Heart left ventricle (tissue), 16 donors: Measurements from ENCODE around the gene CELF4. TPM values are rescaled to one million over a fixed set of nuclear protein-coding genes. Genes with fewer than 3 reads are reported as not detected.

Source experiments
- ATAC-seq, 4 donors: fragments of 200-7000 bp; cut with Tn5 transposase; one replicate each; pipeline ENCODE4 v1.9.1; 2020 to 2022; ENCODE audit warnings: moderate library complexity in 4 of 4, mild to moderate bottlenecking in 3 of 4, moderate number of reproducible peaks in 1 of 4
- DNase-seq, 5 donors: peaks; one replicate each; pipeline ENCODE4 v3.0.0-alpha.2; 2020
- H3K27ac ChIP-seq, 12 donors: fragments of 200-600 bp; sonication (generic) in 4 of 12; one replicate each; pipeline versions ENCODE4 v1.5.0 to v1.8.0; 2016 to 2022; ENCODE audit warnings: mild to moderate bottlenecking in 2 of 12
- H3K27me3 ChIP-seq, 9 donors: fragments of 200-600 bp; sonication (generic) in 2 of 9; one replicate each; pipeline versions ENCODE4 v1.5.1 to v1.8.0; 2016 to 2022; ENCODE audit warnings: mild to moderate bottlenecking in 3 of 9
- H3K36me3 ChIP-seq, 9 donors: fragments of 200-600 bp; sonication (generic) in 2 of 9; one replicate each; pipeline versions ENCODE4 v1.5.0 to v1.8.0; 2018 to 2022; ENCODE audit warnings: mild to moderate bottlenecking in 2 of 9
- H3K4me1 ChIP-seq, 12 donors: fragments of 200-600 bp; sonication (generic) in 4 of 12; one replicate each; pipeline versions ENCODE4 v1.5.0 to v1.8.0; 2016 to 2022; ENCODE audit warnings: mild to moderate bottlenecking in 3 of 12
- H3K4me3 ChIP-seq, 12 donors: fragments of 200-600 bp; sonication (generic) in 4 of 12; one replicate each; pipeline versions ENCODE4 v1.5.0 to v1.8.0; 2017 to 2022; ENCODE audit warnings: mild to moderate bottlenecking in 9 of 12, moderate library complexity in 4 of 12
- H3K9me3 ChIP-seq, 12 donors: fragments of 200-600 bp; sonication (generic) in 4 of 12; one replicate each; pipeline versions ENCODE4 v1.5.0 to v1.8.0; 2016 to 2022; ENCODE audit warnings: mild to moderate bottlenecking in 1 of 12
- CTCF ChIP-seq, 12 donors: fragments of 200-600 bp; sonication (generic) in 4 of 12; IDR thresholded peaks; one replicate each; pipeline versions ENCODE4 v1.5.0 to v1.8.0; 2018 to 2022; ENCODE audit warnings: antibody characterized with exemption in 12 of 12, mild to moderate bottlenecking in 5 of 12
- POLR2A ChIP-seq, 2 donors: fragments of 450-650 bp; IDR thresholded peaks; one replicate each; pipeline ENCODE4 v1.6.1; 2017; ENCODE audit warnings: antibody characterized with exemption in 2 of 2, mild to moderate bottlenecking in 2 of 2, moderate library complexity in 2 of 2
- WGBS, 4 donors: extraction: QIAGEN DNeasy Blood & Tissue Kit in 2 of 4; methylation state at CpG; one replicate each; pipeline versions ENCODE4 v1.1.5 to v1.1.7; 2013 to 2018; 5-methylcytosine and 5-hydroxymethylcytosine counted together
- intact Hi-C, 10 donors: fragments of 100-400 bp; cut with DNase I; formaldehyde crosslinking; loops; one replicate each; pipeline versions ENCODE4 v1.11.1 to v1.14.2; 2022
- polyA plus RNA-seq, 2 donors: library from polyadenylated mRNA; stranded (reverse); fragments of 200-250 nt; gene quantifications; one replicate each; pipeline ENCODE4 v1.2.3, GENCODE V29; 2013
- total RNA-seq, 9 donors: library from RNA; depleted of rRNA in 2 of 9; stranded (reverse); fragments of >200 nt in 2 of 9; fragmentation: NEBNext Ultra II Directional in 3 of 9; extraction: Animal tissue kit (Norgen Biotek cat#: 25700) in 3 of 9; gene quantifications; one replicate each; pipeline versions ENCODE4 v1.1.0 to v1.2.4, GENCODE V29; 2016 to 2023
- donor health status: ischemic (EF 13 %, LVEDD 7.1; RV severe dilation, severe dysfunction).
- donor health status: healthy with polysubstance abuse.
- donor health status: DM: no; HTN: yes; CAD: no.
- donor health status: DM: no; HTN: no; CAD: no.
- donor health status: ischemic (EF 25% LVEDD 6.9; RV normal size, moderate dysfunction).
- donor health status: ischemic (EF 25% LVEDD 5.7; RV mildly dilated, moderate dysfunction).
- donor health status: healthy.
- donor health status: DM: yes; HTN: yes; CAD: no.
- donor health status: ischemic (EF 35%, LVEDD 5.7; RV mildly dilated, moderate dysfunction).
- donor health status: nonischemic (EF 11% LVEDD 7.7; RV severe dilation, severe dysfunction).
- donor health status: DM: yes; HTN: yes; CAD: no.
- donor health status: PGD.
- donor health status: ischemic (EF 29% LVEDD 5.4; RV normal size, mild dysfunction).
- donor health status: nonischemic (EF 23%, LVEDD 6.1; RV moderate dilation, normal function).

Gene CELF4
- total and polyA plus RNA-seq, 11 donors = 0.11 to 0.67 (median 0.40) TPM; not detected in 3

- intact Hi-C loops = no loop called here
- no peak for TF ChIP-seq CTCF (IDR thresholded peaks at IDR 0.05)
- 77 to 85% (median 82%) methylated on average over 15 to 19 of the region's 19 CpGs for WGBS, 4 donors
- Histone ChIP-seq H3K4me3 (no peak overlapping the region), H3K4me1 (no peaks in the 10 kb centered on the region), H3K36me3 (no peaks in the 10 kb centered on the region), H3K9me3 (no peaks in the 10 kb centered on the region), H3K27ac (no peak overlapping the region), H3K27me3 (peaks cover 0 to 35% (median 3%) of the 10 kb centered on the region in 9 donors)
- DNase-seq (no peak), ATAC-seq (peak in 1 of 4 donors; percentile 6)
These were observed 19.9 kb downstream of the CELF4 start for GRCh38 chr18:37545461-37546271.

GRCh38 chr18:37544713-37545112 lies 20.9 kb downstream of the CELF4 start:
- ATAC-seq = peak in 2 of 4 donors; percentile 18 to 23
- Histone ChIP-seq H3K4me1 (no peaks in the 10 kb centered on the region), H3K27me3 (peaks cover 0 to 37% (median 3%) of the 10 kb centered on the region in 9 donors), H3K9me3 (no peaks in the 10 kb centered on the region), H3K27ac (no peak overlapping the region), H3K4me3 (no peak overlapping the region), H3K36me3 (no peaks in the 10 kb centered on the region)
- no peak for TF ChIP-seq POLR2A (IDR thresholded peaks at IDR 0.05)
- TF ChIP-seq CTCF (IDR thresholded peaks at IDR 0.05) = no peak
- DNase-seq = peak in 1 of 5 donors; percentile 47
- 50 to 68% (median 57%) methylated on average over 5 of the region's 5 CpGs for WGBS, 4 donors
- intact Hi-C loops = no loop called here

GRCh38 chr18:37544217-37544616 lies 21.4 kb downstream of the CELF4 start:
- Histone ChIP-seq H3K36me3 (no peaks in the 10 kb centered on the region), H3K27me3 (peaks cover 0 to 39% (median 5%) of the 10 kb centered on the region in 9 donors), H3K4me3 (no peak overlapping the region), H3K9me3 (no peaks in the 10 kb centered on the region), H3K27ac (no peak overlapping the region), H3K4me1 (no peaks in the 10 kb centered on the region)
- ATAC-seq (no peak), DNase-seq (no peak)
- WGBS, 4 donors = 71 to 83% (median 76%) methylated on average over 10 of the region's 10 CpGs
- TF ChIP-seq POLR2A (IDR thresholded peaks at IDR 0.05) = no peak
- intact Hi-C loops = no loop called here

- ATAC-seq (no peak), DNase-seq (no peak)
- intact Hi-C loops = no loop called here
- H3K4me3 ChIP-seq = no peak overlapping the region
- H3K36me3 ChIP-seq = no peaks in the 10 kb centered on the region
- no peak overlapping the region for H3K27ac ChIP-seq
- peaks cover 0 to 4% (median 0%) of the 10 kb centered on the region in 12 donors for H3K4me1 ChIP-seq
- 81 to 89% (median 87%) methylated on average over 4 of the region's 4 CpGs for WGBS, 4 donors
- H3K27me3 ChIP-seq = peaks cover 0 to 41% (median 11%) of the 10 kb centered on the region in 9 donors
- TF ChIP-seq POLR2A (IDR thresholded peaks at IDR 0.05) (no peak), CTCF (IDR thresholded peaks at IDR 0.05) (no peak)
- H3K9me3 ChIP-seq = no peaks in the 10 kb centered on the region
These were observed 22.3 kb downstream of the CELF4 start for GRCh38 chr18:37543321-37543720.
